ENCODE measurements around the gene TBR1. TPM values are rescaled to one million over a fixed set of nuclear protein-coding genes. Genes with fewer than 3 reads are reported as not detected.

The TBR1 gene
- polyA plus RNA-seq, 1 of the 3 experiments (the other 2 are of a cell fraction), result not detected

- TF ChIP-seq REST (IDR thresholded peaks at IDR 0.05; ENCODE audit: low read depth, low read length), result no peak
- TF ChIP-seq TEAD4 (IDR thresholded peaks at IDR 0.05; ENCODE audit: borderline replicate concordance, insufficient read depth), result no peak
- TF ChIP-seq RCOR1 (IDR thresholded peaks at IDR 0.05; ENCODE audit: low read length), result no peak
- TF ChIP-seq PBX3 (IDR thresholded peaks at IDR 0.05), result no peak
- no peak for TF ChIP-seq GATA2 (CRISPR knock-in tag; IDR thresholded peaks at IDR 0.05)
- no peak for TF ChIP-seq EP300 (IDR thresholded peaks at IDR 0.05; ENCODE audit: borderline replicate concordance in 1 of 2, low read depth in 1 of 2, low read length in 1 of 2)
- TF ChIP-seq TAF1 (IDR thresholded peaks at IDR 0.05; ENCODE audit: borderline replicate concordance, low read depth, low read length), result no peak
- TF ChIP-seq JUND (IDR thresholded peaks at IDR 0.05), result no peak
- TF ChIP-seq CHD2 (IDR thresholded peaks at IDR 0.05; ENCODE audit: low read length, partially characterized antibody), result no peak
- TF ChIP-seq RAD21 (IDR thresholded peaks at IDR 0.05; ENCODE audit: low read length), result no peak
- TF ChIP-seq FOXJ3 (CRISPR knock-in tag; IDR thresholded peaks at IDR 0.05), result no peak
- TF ChIP-seq TCF12 (IDR thresholded peaks at IDR 0.05), result no peak
- no peak for TF ChIP-seq FOSL2 (IDR thresholded peaks at IDR 0.05; ENCODE audit: borderline replicate concordance, low read depth)
- TF ChIP-seq SMC3 (IDR thresholded peaks at IDR 0.05; ENCODE audit: low read depth, low read length), result no peak
These were observed 16.0 kb upstream of the TBR1 start (continued) for GRCh38 chr2:161400076-161400475.

GRCh38 chr2:161402297-161402696, 13.8 kb upstream of the TBR1 start:
- Histone ChIP-seq H3K4me3 (ENCODE audit: low read depth in 2 of 2, low read length in 1 of 2) (no peak overlapping the region), H3K9me3 (no peaks in the 10 kb centered on the region), H4K20me1 (ENCODE audit: insufficient read depth) (no peaks in the 10 kb centered on the region), H3F3A (replicated peaks; ENCODE audit: insufficient read depth) (no peaks in the 10 kb centered on the region), H3K9ac (no peak overlapping the region), H3K4me2 (no peak overlapping the region), H3K9me2 (no peaks in the 10 kb centered on the region), H2AFZ (ENCODE audit: low read depth) (no peak overlapping the region), H3K36me3 (replicated peaks in 1 of 2; ENCODE audit: control insufficient read depth in 1 of 2, insufficient read depth in 2 of 2, low read length in 1 of 2) (peaks cover 37 to 62% of the 10 kb centered on the region in 2 experiments), H3K4me1 (ENCODE audit: control insufficient read depth in 1 of 2, insufficient read depth in 2 of 2, low read depth in 1 of 2, low read length in 1 of 2) (no peaks in the 10 kb centered on the region), H3K79me2 (ENCODE audit: insufficient read depth) (no peaks in the 10 kb centered on the region), H3K27me3 (ENCODE audit: insufficient read depth) (no peaks in the 10 kb centered on the region), H3K27ac (ENCODE audit: low read depth in 2 of 2, low read length in 1 of 2) (no peak overlapping the region)
- ChIA-PET CTCF (no interaction called here), POLR2A (no interaction called here)
- no peak for DNase-seq
- TF ChIP-seq SIN3A (IDR thresholded peaks at IDR 0.05; ENCODE audit: borderline replicate concordance, low read depth, low read length), result no peak
- no peak for TF ChIP-seq NRF1 (IDR thresholded peaks at IDR 0.05; ENCODE audit: low read depth, low read length)
- TF ChIP-seq REST (IDR thresholded peaks at IDR 0.05; ENCODE audit: low read depth, low read length), result no peak
- TF ChIP-seq SMC3 (IDR thresholded peaks at IDR 0.05; ENCODE audit: low read depth, low read length), result no peak
- TF ChIP-seq RFX5 (IDR thresholded peaks at IDR 0.05; ENCODE audit: low read length), result no peak
- TF ChIP-seq USF1 (IDR thresholded peaks at IDR 0.05; ENCODE audit: borderline replicate concordance, low read depth), result no peak
- TF ChIP-seq ELF1 (IDR thresholded peaks at IDR 0.05), result no peak
- 88% methylated on average over 4 of the region's 4 CpGs for WGBS (ENCODE audit: low lambda C conversion rate)
